Naive B cell (primary cell): ENCODE results near the gene TSFM. TPM values are rescaled to one million over a fixed set of nuclear protein-coding genes. Genes with fewer than 3 reads are reported as not detected.
A peak's percentile ranks its signal among the peaks of the same experiment; 100 is the strongest.

Source experiments
- ATAC-seq, 2 donors: fragments of 150-1000 bp; cut with Tn5 transposase; 2 replicates each; pipeline ENCODE4 v1.10.0; 2021; ENCODE audit warnings: low read depth in 2 of 2, mild to moderate bottlenecking in 2 of 2, moderate library complexity in 2 of 2
- DNase-seq: peaks from one replicate; pipeline ENCODE4 v3.0.0; 2022
- H3K27ac Mint-ChIP-seq, 6 donors: one replicate each; pipeline ENCODE4 v1.8.0; 2020 to 2022; ENCODE audit warnings: mild to moderate bottlenecking in 6 of 6, mixed read lengths in 6 of 6, moderate library complexity in 5 of 6, inconsistent platforms in 2 of 6
- H3K27me3 Mint-ChIP-seq, 3 donors: one replicate each; pipeline ENCODE4 v1.8.0; 2021 to 2022; ENCODE audit warnings: mixed read lengths in 3 of 3, mild to moderate bottlenecking in 1 of 3
- H3K36me3 Mint-ChIP-seq, 2 donors: one replicate each; pipeline ENCODE4 v1.8.0; 2020 to 2022; ENCODE audit warnings: mixed read lengths in 2 of 2, inconsistent platforms in 1 of 2, mild to moderate bottlenecking in 1 of 2
- H3K4me1 Mint-ChIP-seq, 3 donors: one replicate each; pipeline ENCODE4 v1.8.0; 2020 to 2022; ENCODE audit warnings: mixed read lengths in 3 of 3, inconsistent platforms in 1 of 3, mild to moderate bottlenecking in 1 of 3, moderate library complexity in 1 of 3
- H3K4me3 Mint-ChIP-seq, 8 donors: one replicate each; pipeline ENCODE4 v1.8.0; 2020 to 2022; ENCODE audit warnings: mild to moderate bottlenecking in 8 of 8, mixed read lengths in 8 of 8, moderate library complexity in 8 of 8, inconsistent platforms in 2 of 8
- H3K9me3 Mint-ChIP-seq, 7 donors: one replicate each; pipeline ENCODE4 v1.8.0; 2020 to 2022; ENCODE audit warnings: mixed read lengths in 7 of 7, mild to moderate bottlenecking in 5 of 7, inconsistent platforms in 2 of 7, moderate library complexity in 1 of 7
- polyA plus RNA-seq, 6 donors: library from polyadenylated mRNA; unstranded; fragments of 300-500 nt; fragmentation: Illumina TruSeq; gene quantifications; one replicate each; pipeline ENCODE4 v1.2.3, GENCODE V29; 2021; ENCODE audit warnings: low read depth in 6 of 6

TSFM gene
- polyA plus RNA-seq, 6 donors from 2014 or later: 19.3 to 32.4 (median 27.7) TPM

DNA sequence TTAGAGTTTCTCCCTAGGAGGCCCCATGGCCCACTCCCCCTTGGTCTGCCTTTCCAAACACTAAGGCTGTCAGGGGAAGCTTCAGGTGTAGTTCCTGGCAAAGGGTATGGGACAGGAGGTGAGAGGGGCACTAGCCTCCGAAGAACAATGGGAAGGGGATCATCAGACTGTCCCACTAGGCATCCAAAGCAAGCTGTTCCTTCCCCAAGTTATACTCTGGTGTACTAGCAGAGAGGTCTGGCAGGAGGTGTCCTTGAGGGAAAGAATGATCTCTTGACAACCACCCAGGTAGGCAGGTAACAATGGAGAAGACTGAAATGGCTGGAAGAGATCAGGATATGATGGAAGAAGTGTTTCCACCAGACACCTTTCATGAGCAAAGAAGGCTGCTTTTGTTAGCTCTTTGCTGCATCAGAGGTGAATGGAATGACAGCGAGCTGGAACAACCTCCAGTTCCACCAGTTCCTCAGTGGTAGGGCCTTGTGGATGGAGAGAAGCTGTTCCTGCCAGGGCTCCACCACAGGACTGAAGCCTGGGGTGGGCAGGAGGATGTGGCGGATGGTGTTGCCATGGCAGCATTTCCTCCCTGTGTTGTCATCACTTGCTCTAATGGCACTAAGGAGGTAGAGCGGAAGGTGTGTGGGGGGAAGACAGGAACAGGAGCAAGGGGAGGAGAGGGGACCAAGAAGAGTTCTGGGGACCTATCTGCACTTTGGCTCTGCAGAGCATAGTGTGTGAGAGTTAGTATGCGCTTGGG, 41.8 kb upstream of the TSFM start:
- H3K27ac Mint-ChIP-seq: peak overlapping the region; percentile 93 to 97 (median 96)
- ATAC-seq (peak; percentile 37 to 46), DNase-seq (peak; percentile 71)
- peak overlapping the region; percentile 81 to 95 (median 92) for H3K4me3 Mint-ChIP-seq
- no peaks in the 10 kb centered on the region for H3K9me3 Mint-ChIP-seq
- H3K4me1 Mint-ChIP-seq: peaks cover 56 to 57% (median 57%) of the 10 kb centered on the region in 3 donors
- no peaks in the 10 kb centered on the region for H3K36me3 Mint-ChIP-seq
- H3K27me3 Mint-ChIP-seq: no peaks in the 10 kb centered on the region

DNA sequence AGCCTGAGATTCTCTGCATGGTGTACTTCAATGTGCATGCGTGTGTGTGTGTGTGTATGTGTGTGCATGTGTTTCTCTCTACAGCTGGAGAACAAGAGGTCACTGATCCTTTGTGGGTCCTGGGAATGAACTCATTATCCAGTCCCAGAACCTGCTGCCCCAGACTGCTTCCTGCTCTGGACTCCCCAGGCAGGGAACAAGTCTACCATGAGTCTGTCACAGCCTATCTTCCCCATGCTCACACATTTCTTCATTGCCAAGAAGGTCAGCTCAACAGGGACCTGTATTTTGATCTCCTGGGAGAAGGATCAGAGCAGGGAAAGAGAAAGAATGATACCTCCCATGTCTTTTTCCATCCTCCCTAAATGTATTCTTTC, 41.2 kb upstream of the TSFM start:
- H3K27me3 Mint-ChIP-seq: no peaks in the 10 kb centered on the region
- H3K36me3 Mint-ChIP-seq: no peaks in the 10 kb centered on the region
- no peaks in the 10 kb centered on the region for H3K9me3 Mint-ChIP-seq
- peak overlapping the region; percentile 93 to 97 (median 96) for H3K27ac Mint-ChIP-seq
- H3K4me1 Mint-ChIP-seq: peaks cover 59 to 62% (median 60%) of the 10 kb centered on the region in 3 donors
- peak overlapping the region; percentile 81 to 95 (median 92) for H3K4me3 Mint-ChIP-seq
- ATAC-seq: no peak
- DNase-seq: no peak

- H3K4me1 Mint-ChIP-seq: peaks cover 57 to 61% (median 58%) of the 10 kb centered on the region in 3 donors
- peak; percentile 48 to 51 for ATAC-seq
- H3K4me3 Mint-ChIP-seq: peak overlapping the region; percentile 81 to 95 (median 92)
- DNase-seq: peak; percentile 66
- no peaks in the 10 kb centered on the region for H3K36me3 Mint-ChIP-seq
- H3K27me3 Mint-ChIP-seq: no peaks in the 10 kb centered on the region
- no peaks in the 10 kb centered on the region for H3K9me3 Mint-ChIP-seq
- peak overlapping the region; percentile 93 to 97 (median 96) for H3K27ac Mint-ChIP-seq
These were observed 40.5 kb upstream of the TSFM start for GRCh38 chr12:57741844-57742738.

DNA sequence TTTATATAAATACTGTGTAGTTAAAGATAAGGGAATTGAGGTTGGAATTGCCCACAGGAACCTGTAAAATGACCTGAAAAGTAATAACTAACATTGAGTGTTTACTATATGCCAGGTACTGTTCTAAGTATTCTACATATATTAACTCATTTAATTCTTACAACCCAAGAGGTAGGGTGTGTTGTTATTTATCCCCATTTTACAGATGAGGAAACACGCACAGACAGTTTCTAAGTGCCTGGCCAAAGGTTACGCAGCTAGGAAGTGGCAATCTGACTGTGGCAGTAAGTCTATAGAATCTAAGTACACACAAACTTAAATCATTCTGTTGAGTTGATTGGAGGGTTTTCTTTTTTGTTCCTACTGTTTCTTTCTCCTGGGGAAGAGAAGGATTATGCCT, 38.8 kb upstream of the TSFM start:
- Mint-ChIP-seq H3K4me1 (peaks cover 57 to 61% (median 61%) of the 10 kb centered on the region in 3 donors), H3K36me3 (no peaks in the 10 kb centered on the region), H3K4me3 (peak overlapping the region in 7 of 8 donors; percentile 90 to 99 (median 96)), H3K9me3 (no peaks in the 10 kb centered on the region), H3K27ac (peak overlapping the region; percentile 91 to 98 (median 96)), H3K27me3 (no peaks in the 10 kb centered on the region)
- ATAC-seq (no peak), DNase-seq (no peak)

DNA sequence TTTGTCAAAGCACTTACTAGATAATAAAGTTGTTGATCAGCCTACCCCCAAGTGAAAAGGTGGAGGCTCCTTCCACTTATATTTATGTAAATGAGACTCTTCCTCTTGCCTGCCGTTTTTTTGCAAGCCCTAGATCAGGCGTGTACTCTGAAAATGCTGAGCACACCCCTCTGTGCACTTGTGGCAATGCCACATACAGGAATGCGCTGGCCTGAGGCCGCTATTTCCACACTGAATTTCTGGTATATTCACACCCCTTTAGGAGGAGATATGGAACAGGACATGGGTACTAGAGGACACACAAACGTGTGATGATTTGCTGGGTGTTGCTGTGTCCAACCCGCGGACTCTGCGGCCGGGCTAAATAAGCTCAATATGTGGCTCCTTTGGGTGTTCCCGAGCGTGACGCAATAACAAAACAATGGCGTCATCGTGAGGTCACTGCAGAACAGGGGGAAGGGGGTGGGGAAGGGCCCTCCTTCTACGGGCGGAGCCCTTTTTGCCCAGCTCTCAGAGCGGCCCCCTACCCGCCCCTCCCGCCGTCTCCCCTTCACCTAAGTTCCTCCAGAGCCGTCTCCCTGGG, 38.3 kb upstream of the TSFM start:
- Mint-ChIP-seq H3K4me3 (peak overlapping the region; percentile 90 to 99 (median 96)), H3K9me3 (no peaks in the 10 kb centered on the region), H3K4me1 (peaks cover 55 to 56% (median 56%) of the 10 kb centered on the region in 3 donors), H3K36me3 (no peaks in the 10 kb centered on the region), H3K27me3 (no peaks in the 10 kb centered on the region), H3K27ac (peak overlapping the region; percentile 91 to 98 (median 96))
- peak; percentile 74 for DNase-seq
- ATAC-seq: peak; percentile 62

DNA sequence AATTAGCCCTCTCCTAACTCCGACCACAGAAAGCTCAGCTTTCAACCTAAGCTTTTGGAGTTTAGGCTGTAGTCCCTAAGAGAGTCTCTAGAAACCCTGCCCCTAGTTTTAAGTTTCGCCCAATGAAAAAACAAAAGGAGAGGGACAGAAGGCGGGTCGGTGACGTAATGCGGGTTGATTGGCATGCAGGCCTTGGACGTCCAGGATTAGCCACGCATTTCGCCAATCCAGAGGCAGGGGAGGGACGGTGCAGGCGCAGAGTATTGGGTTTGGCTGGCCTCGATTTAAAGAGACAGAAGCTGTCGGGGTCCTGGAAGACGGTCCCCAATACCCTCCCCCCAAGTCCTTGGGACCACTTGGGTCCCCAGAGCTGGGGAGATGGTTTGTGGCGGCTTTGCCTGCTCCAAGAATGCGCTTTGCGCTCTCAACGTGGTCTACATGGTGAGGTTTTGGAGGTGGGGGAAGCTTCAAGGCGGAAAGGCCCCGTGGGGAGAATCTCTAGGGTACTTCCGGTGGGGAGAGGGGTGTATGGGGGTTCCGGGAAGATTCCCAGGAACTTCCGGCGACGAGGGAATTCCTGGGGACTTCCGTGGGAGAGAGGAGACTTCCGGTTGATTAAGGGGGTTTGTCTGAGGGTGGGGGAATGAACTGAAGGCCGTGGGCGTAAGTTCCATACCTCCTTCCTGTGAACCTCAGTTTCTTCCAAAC, 37.7 kb upstream of the TSFM start, which contains the start of gene TSPAN31:
TSPAN31 (plus strand) TSS at position 263 of the 708 bp plus-strand sequence; CDS start at position 379, 116 bp downstream.
- peak; percentile 79 to 83 for ATAC-seq
- Mint-ChIP-seq H3K27ac (peak within 1 kb of the TSS; percentile 92 to 98 (median 96)), H3K9me3 (no peaks in the 10 kb centered on the region), H3K4me3 (peak within 1 kb of the TSS; percentile 90 to 99 (median 96)), H3K36me3 (no peaks in the 10 kb centered on the region), H3K27me3 (no peaks in the 10 kb centered on the region), H3K4me1 (peaks cover 50 to 53% (median 51%) of the 10 kb centered on the region in 3 donors)
- peak; percentile 94 for DNase-seq

DNA sequence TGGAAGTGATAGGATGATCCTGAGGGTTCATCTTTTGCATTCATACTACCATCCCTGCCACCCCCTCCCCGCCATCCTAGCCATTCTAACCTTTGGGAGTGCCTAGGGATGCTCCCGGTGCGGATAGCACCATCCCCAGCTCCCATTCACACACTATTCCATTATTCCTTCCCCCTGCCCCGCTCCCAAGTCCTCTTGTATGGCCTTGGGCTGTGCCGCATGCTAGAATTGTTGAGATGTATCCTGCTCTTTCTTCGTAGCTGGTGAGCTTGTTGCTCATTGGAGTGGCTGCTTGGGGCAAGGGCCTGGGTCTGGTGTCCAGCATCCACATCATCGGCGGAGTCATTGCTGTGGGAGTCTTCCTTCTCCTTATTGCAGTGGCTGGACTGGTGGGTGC, 37.1 kb upstream of the TSFM start:
- no peak for DNase-seq
- ATAC-seq: no peak
- Mint-ChIP-seq H3K27ac (peak overlapping the region; percentile 92 to 98 (median 96)), H3K27me3 (no peaks in the 10 kb centered on the region), H3K36me3 (no peaks in the 10 kb centered on the region), H3K4me3 (peak overlapping the region; percentile 90 to 99 (median 96)), H3K9me3 (no peaks in the 10 kb centered on the region), H3K4me1 (peaks cover 48 to 54% (median 50%) of the 10 kb centered on the region in 3 donors)

DNA sequence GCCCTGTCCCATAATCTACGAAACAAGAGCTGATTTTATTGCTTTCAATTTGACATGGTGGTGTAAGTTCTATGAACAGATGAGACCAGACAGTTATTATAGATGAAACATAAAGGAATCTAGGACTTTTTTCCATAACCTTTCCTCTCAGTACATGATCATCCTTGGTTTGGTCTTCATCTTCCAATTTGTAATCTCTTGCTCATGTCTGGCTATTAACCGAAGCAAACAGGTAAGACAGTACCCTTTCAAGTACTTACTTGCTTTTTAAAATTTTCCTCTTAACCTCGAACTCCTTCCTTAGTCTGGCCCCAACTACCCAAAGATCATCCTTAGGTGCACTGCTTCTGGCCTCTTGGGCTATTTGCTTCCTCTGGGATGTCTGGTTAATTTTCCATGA, 36.6 kb upstream of the TSFM start:
- H3K36me3 Mint-ChIP-seq: no peaks in the 10 kb centered on the region
- no peak for ATAC-seq

GRCh38 chr12:57749061-57749460, 33.5 kb upstream of the TSFM start:
- peak overlapping the region in 1 of 8 donors; percentile 26 for H3K4me3 Mint-ChIP-seq
- H3K4me1 Mint-ChIP-seq: peaks cover 51 to 62% (median 57%) of the 10 kb centered on the region in 3 donors
- H3K9me3 Mint-ChIP-seq: no peaks in the 10 kb centered on the region
- H3K36me3 Mint-ChIP-seq: no peaks in the 10 kb centered on the region
- DNase-seq: no peak
- H3K27ac Mint-ChIP-seq: no peak overlapping the region
- no peaks in the 10 kb centered on the region for H3K27me3 Mint-ChIP-seq
- no peak for ATAC-seq

More for the DNA sequence above, 36.6 kb upstream of the TSFM start:
- DNase-seq: no peak
- Mint-ChIP-seq H3K27me3 (no peaks in the 10 kb centered on the region), H3K9me3 (no peaks in the 10 kb centered on the region), H3K27ac (peak overlapping the region in 5 of 6 donors; percentile 92 to 98 (median 96)), H3K4me3 (peak overlapping the region; percentile 90 to 99 (median 96)), H3K4me1 (peaks cover 46 to 50% (median 50%) of the 10 kb centered on the region in 3 donors)

DNA sequence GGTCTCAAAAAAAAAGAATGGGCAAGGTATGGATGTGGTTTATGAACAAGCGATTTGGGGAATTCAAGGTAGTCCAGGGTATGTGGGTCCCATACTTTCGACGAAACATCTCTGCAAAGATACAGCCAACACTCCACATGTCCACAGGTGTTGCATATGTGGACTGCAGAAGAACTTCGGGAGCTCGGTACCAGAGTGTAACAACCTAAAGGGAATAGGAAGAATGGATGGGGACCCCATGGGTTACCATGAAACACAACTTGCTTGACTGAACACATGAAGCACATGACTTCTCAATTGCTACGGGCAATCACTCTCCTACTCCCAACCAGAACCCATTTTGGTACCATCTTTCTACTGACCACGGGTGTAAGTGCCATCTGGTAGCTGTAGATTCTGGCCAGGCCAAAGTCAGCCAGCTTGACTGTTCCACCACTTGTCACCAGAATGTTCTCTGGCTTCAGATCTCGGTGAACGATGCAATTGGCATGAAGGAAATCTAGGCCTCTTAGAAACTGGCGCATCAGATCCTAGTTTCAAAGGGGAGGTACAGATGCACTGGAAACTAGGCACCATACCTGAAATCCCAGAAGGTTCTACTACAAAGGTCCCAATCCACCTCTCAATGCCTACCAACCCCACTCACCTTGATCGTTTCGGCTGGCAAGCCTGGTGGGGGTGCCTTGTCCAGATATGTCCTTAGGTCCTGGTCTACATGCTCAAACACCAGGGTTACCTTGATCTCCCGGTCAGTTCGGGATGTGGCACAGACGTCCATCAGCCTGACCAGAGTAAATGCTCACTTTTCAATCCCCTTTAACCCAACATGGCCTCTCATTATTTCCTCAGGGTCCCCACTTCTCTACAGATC, 31.8 kb upstream of the TSFM start:
- H3K4me3 Mint-ChIP-seq: peak overlapping the region; percentile 78 to 98 (median 92)
- H3K36me3 Mint-ChIP-seq: no peaks in the 10 kb centered on the region
- H3K9me3 Mint-ChIP-seq: no peaks in the 10 kb centered on the region
- no peak for ATAC-seq
- no peak for DNase-seq
- H3K27me3 Mint-ChIP-seq: no peaks in the 10 kb centered on the region
- H3K4me1 Mint-ChIP-seq: peaks cover 44 to 55% (median 49%) of the 10 kb centered on the region in 3 donors
- H3K27ac Mint-ChIP-seq: peak overlapping the region in 3 of 6 donors; percentile 91 to 99 (median 95)

DNA sequence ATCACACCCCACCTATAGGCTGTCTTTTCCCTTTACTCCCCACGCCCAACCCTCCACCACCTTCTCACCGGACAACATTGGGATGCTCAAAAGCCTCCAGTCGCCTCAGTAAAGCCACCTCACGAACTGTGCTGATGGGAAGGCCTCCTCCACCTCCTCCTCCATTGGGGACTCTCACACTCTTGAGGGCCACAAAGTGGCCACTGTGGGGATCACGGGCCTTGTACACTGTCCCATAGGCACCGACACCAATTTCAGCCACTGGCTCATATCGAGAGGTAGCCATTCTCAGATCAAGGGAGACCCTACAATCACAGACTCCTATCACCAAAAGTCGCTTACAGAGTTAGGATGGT, 31.2 kb upstream of the TSFM start:
- Mint-ChIP-seq H3K27ac (peak overlapping the region; percentile 83 to 99 (median 96)), H3K4me1 (peaks cover 43 to 54% (median 47%) of the 10 kb centered on the region in 3 donors), H3K27me3 (no peaks in the 10 kb centered on the region), H3K4me3 (peak overlapping the region; percentile 85 to 98 (median 94)), H3K9me3 (no peaks in the 10 kb centered on the region), H3K36me3 (no peaks in the 10 kb centered on the region)
- DNase-seq (no peak), ATAC-seq (no peak)
